ENCODE measurements around the gene EDIL3.

DNA sequence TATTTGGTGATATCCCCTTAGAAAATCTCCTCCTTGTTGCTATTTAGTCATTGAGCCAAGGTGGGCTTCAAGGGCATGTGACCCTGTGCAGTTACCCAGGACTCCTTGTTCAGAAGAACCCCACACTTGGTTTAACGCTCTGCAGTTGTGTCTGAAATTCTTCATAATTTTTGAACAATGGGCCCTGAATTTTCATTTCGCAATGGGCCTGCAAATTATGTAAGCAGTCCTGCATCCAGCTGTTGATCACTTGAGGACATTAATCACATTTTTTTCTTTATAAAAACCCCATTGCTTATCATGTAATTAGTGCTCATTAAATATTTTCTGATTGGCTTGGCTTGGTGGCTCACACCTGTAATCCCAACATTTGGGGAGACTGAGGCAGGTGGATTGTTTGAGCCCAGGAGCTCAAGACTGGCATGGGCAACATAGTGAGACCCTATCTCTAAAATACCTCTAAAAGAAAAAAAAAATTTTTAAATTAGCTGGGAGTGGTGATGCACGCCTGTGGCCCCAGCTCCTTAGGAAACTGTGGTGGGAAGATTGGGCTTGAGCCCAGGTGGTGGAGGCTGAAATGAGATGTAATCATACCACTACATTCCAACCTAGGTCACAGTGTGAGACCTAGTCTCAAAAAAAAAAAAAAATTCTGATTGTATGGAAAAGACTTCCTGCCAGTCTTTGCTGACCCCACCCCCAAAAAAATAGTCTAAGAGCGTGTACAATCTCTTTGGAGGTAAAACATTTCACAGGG is 469.8 kb downstream of the EDIL3 start:
- TF ChIP-seq, protein P1, sequence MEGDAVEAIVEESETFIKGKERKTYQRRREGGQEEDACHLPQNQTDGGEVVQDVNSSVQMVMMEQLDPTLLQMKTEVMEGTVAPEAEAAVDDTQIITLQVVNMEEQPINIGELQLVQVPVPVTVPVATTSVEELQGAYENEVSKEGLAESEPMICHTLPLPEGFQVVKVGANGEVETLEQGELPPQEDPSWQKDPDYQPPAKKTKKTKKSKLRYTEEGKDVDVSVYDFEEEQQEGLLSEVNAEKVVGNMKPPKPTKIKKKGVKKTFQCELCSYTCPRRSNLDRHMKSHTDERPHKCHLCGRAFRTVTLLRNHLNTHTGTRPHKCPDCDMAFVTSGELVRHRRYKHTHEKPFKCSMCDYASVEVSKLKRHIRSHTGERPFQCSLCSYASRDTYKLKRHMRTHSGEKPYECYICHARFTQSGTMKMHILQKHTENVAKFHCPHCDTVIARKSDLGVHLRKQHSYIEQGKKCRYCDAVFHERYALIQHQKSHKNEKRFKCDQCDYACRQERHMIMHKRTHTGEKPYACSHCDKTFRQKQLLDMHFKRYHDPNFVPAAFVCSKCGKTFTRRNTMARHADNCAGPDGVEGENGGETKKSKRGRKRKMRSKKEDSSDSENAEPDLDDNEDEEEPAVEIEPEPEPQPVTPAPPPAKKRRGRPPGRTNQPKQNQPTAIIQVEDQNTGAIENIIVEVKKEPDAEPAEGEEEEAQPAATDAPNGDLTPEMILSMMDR (IDR thresholded peaks at IDR 0.05): no peak
- TF ChIP-seq POLR2AphosphoS5 (IDR thresholded peaks at IDR 0.05): no peak

All from prostate gland (tissue), 2 donors.